GM12878 (cell line): Measurements from ENCODE around the gene MTIF3. TPM values are rescaled to one million over a fixed set of nuclear protein-coding genes. Genes with fewer than 3 reads are reported as not detected.

Experiments
- ATAC-seq: fragments of 200-7000 bp; cut with Tn5 transposase; 3 replicates; pipeline ENCODE4 v1.9.1; 2020; ENCODE audit warnings: mild to moderate bottlenecking, moderate library complexity
- BruUV-seq: library from RNA; stranded (reverse); fragments of 400-500 nt; replicated peaks from 2 replicates; lab custom pipeline; 2021; lab: Mats Ljungman, UMichigan
- CTCF ChIA-PET: fragments of 300-600 bp; sonication (Branson Sonifier 250); formaldehyde crosslinking; extraction: SDS; loops from one replicate; lab custom pipeline; 2021; ENCODE audit warnings: inconsistent platforms; lab: Yijun Ruan, JAX
- POLR2A ChIA-PET: fragments of 350-600 bp; formaldehyde crosslinking; extraction: SDS; loops from one replicate; lab custom pipeline; 2021; ENCODE audit warnings: inconsistent platforms; lab: Charles Lee
- RAD21 ChIA-PET: fragments of 300-600 bp; sonication (Branson Sonifier 250); formaldehyde crosslinking; loops from one replicate; lab custom pipeline; 2023; ENCODE audit warnings: antibody characterized with exemption; ENCODE audit not compliant: unreplicated experiment; lab: Charles Lee
- SMC1A ChIA-PET: fragments of 300-600 bp; sonication (Branson Sonifier 250); formaldehyde crosslinking; loops from one replicate; lab custom pipeline; 2023; ENCODE audit not compliant: unreplicated experiment, uncharacterized antibody; lab: Charles Lee
- DNase-seq: peaks from one replicate; pipeline ENCODE4 v3.0.0-alpha.2; 2011; ENCODE audit warnings: low read depth, low spot score
- FAIRE-seq: peaks from 3 replicates; lab custom pipeline; 2011; peaks lifted over from hg19 to GRCh38; lab: Jason Lieb, UNC
- H2AFZ ChIP-seq: 2 replicates; pipeline ENCODE4 v1.6.0; 2011; ENCODE audit warnings: low read depth, low read length, control low read depth; ENCODE audit not compliant: control insufficient read depth
- H3K27ac ChIP-seq: 2 replicates; pipeline ENCODE4 v1.5.1; 2011; ENCODE audit warnings: control low read depth; ENCODE audit not compliant: control insufficient read depth, insufficient read depth
- H3K27me3 ChIP-seq, 2 experiments: replicated peaks in 1 of 2; 2 replicates each; pipeline versions ENCODE4 v1.6.0 to v1.6.1; 2011; ENCODE audit warnings: low read length in 1 of 2; ENCODE audit not compliant: control insufficient read depth in 2 of 2, insufficient read depth in 2 of 2
- H3K36me3 ChIP-seq, 2 experiments: 2 replicates each; pipeline ENCODE4 v1.5.1; 2011; ENCODE audit warnings: low read length in 1 of 2; ENCODE audit not compliant: control insufficient read depth in 2 of 2, insufficient read depth in 2 of 2
- H3K4me1 ChIP-seq: 2 replicates; pipeline ENCODE4 v1.6.1; 2011; ENCODE audit warnings: mild to moderate bottlenecking, low read length, moderate library complexity, mixed read lengths; ENCODE audit not compliant: control insufficient read depth, insufficient read depth
- H3K4me2 ChIP-seq: 2 replicates; pipeline ENCODE4 v1.6.0; 2011; ENCODE audit warnings: control low read depth; ENCODE audit not compliant: control insufficient read depth, insufficient read depth
- H3K4me3 ChIP-seq: fragments of 200-600 bp; sonication (generic); 2 replicates; pipeline ENCODE4 v1.5.1; 2016
- H3K79me2 ChIP-seq: 2 replicates; pipeline ENCODE4 v1.6.0; 2011; ENCODE audit warnings: low read length; ENCODE audit not compliant: control insufficient read depth, insufficient read depth
- H3K9ac ChIP-seq: 2 replicates; pipeline ENCODE4 v1.8.0; 2011; ENCODE audit warnings: low read length, control low read depth, mixed read lengths; ENCODE audit not compliant: control insufficient read depth, insufficient read depth
- H3K9me3 ChIP-seq: replicated peaks from 3 replicates; pipeline ENCODE4 v1.5.1; 2011; ENCODE audit warnings: mild to moderate bottlenecking, low read length; ENCODE audit not compliant: control insufficient read depth, insufficient read depth
- H4K20me1 ChIP-seq: 2 replicates; pipeline ENCODE4 v1.6.0; 2011; ENCODE audit not compliant: control insufficient read depth, insufficient read depth
- CHD4 ChIP-seq: fragments of 200-600 bp; sonication (generic); IDR thresholded peaks from 2 replicates; pipeline ENCODE4 v1.6.1; 2016; ENCODE audit warnings: mild to moderate bottlenecking
- IRF4 ChIP-seq: IDR thresholded peaks from 2 replicates; pipeline ENCODE4 v1.6.1; 2011; ENCODE audit warnings: low read depth, low read length
- KDM1A ChIP-seq: fragments of 200-600 bp; sonication (generic); IDR thresholded peaks from 2 replicates; pipeline ENCODE4 v1.6.1; 2016; ENCODE audit warnings: borderline replicate concordance
- PML ChIP-seq: IDR thresholded peaks from 2 replicates; pipeline ENCODE4 v1.6.1; 2012; ENCODE audit warnings: low read length, inconsistent platforms
- SRF ChIP-seq, 2 experiments: IDR thresholded peaks; 2 replicates each; pipeline ENCODE4 v1.6.1; 2011; ENCODE audit warnings: low read depth in 2 of 2, low read length in 2 of 2, mild to moderate bottlenecking in 1 of 2, moderate library complexity in 1 of 2
- WGBS: methylation state at CpG from one replicate; pipeline ENCODE4 v1.1.6; 2016; ENCODE audit warnings: low lambda C conversion rate; ENCODE audit not compliant: insufficient replicate concordance, insufficient coverage; ENCODE audit errors: missing lambda C conversion rate; 5-methylcytosine and 5-hydroxymethylcytosine counted together
- in situ Hi-C: fragments of 300-500 bp; cut with MboI; formaldehyde crosslinking; loops from 9 replicates; pipeline ENCODE4 v1.14.3; 2018; ENCODE audit warnings: mixed read lengths
- intact Hi-C: fragments of 100-400 bp; cut with micrococcal nuclease; formaldehyde crosslinking; loops from one replicate; pipeline ENCODE4 v1.14.2; 2022; ENCODE audit not compliant: unreplicated experiment
- polyA plus RNA-seq, 11 experiments: library from polyadenylated mRNA; depleted of rRNA in 4 of 11; unstranded in 6 of 11; stranded (reverse) in 5 of 11; fragments of >200 nt; fragmentation: Nextera tagmentation in 4 of 11; fragmentation: Illumina TruSeq in 1 of 11; extraction: Ambion mirVana in 4 of 11; extraction: Trizol in 1 of 11; gene quantifications; 1 replicate in 1 of 11; 2 replicates in 10 of 11; pipeline versions ENCODE4 v1.2.1 to v1.2.3, GENCODE V29; 2011 to 2016; ENCODE audit warnings: inconsistent platforms in 2 of 11, missing spikeins in 2 of 11, low read depth in 1 of 11
- total RNA-seq, 4 experiments: library from RNA; depleted of rRNA in 3 of 4; stranded (reverse); fragments of >200 nt in 3 of 4; fragmentation: Illumina TruSeq in 1 of 4; extraction: Trizol in 1 of 4; gene quantifications; 2 replicates each; pipeline versions ENCODE4 v1.2.1 to v1.2.3, GENCODE V29; 2013 to 2021
- TF ChIP-seq, protein P1 (sequence below): fragments of 450-650 bp; IDR thresholded peaks from 2 replicates; pipeline ENCODE4 v1.6.1; 2017; ENCODE audit warnings: low read depth, mild to moderate bottlenecking, moderate library complexity
- TF ChIP-seq, protein P2 (sequence below): fragments of 450-650 bp; IDR thresholded peaks from 2 replicates; pipeline ENCODE4 v1.6.1; 2017; ENCODE audit warnings: mild to moderate bottlenecking, moderate library complexity
- TF ChIP-seq, protein P3 (sequence below): fragments of 450-650 bp; IDR thresholded peaks from 2 replicates; pipeline ENCODE4 v1.6.1; 2017; ENCODE audit warnings: mild to moderate bottlenecking

The MTIF3 gene
- total and polyA plus RNA-seq, 10 of the 15 experiments (the other 5 are each of a cell fraction or from before 2014, with no cell fraction given) = 22.4 to 73.9 (median 49.7) TPM

DNA sequence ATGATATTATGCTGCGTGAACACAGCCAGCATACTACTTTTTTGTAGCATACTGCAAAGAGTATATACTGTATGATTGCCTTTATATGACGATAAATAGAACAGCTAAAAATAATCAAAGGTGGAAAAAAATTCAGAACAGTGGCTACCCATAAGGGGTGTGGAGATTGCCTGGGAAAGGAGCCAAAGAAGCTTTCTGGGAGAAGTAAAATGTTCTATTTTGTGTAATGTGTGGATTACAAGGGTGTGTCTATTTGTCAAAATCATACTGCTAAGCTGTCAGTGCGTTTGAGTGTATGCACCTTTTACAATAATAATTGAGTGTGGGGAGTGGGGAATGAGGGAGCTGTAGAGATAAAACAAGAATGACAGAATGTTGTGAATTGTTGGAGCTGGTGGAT is 45.2 kb upstream of the MTIF3 start (continued):
- no peak for TF ChIP-seq PML

DNA sequence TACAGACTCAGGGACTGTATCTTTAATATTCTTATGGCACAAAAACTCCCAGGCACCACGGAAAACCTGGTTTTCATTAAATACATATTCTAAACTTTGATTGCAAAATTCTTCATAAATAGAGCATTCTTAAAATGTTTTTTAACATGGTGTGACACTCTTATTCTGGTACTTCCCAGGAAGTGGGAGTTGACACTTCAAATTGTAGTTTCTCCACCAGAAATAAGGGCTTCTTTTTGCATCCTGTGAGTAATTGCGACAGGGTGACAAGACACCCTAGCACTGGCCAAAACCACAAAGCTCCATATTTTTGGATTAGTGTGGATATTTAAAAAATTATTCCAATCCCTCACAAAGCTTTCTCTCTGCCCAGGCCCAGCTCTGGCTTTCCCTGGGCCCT is 43.6 kb upstream of the MTIF3 start:
- RAD21 ChIA-PET = no interaction called here
- Histone ChIP-seq H3K9ac (no peak overlapping the region), H3K79me2 (no peaks in the 10 kb centered on the region), H3K4me2 (no peak overlapping the region), H3K27ac (no peak overlapping the region)
- BruUV-seq = no TSS peak
- no peak for DNase-seq
- TF ChIP-seq, protein P1, sequence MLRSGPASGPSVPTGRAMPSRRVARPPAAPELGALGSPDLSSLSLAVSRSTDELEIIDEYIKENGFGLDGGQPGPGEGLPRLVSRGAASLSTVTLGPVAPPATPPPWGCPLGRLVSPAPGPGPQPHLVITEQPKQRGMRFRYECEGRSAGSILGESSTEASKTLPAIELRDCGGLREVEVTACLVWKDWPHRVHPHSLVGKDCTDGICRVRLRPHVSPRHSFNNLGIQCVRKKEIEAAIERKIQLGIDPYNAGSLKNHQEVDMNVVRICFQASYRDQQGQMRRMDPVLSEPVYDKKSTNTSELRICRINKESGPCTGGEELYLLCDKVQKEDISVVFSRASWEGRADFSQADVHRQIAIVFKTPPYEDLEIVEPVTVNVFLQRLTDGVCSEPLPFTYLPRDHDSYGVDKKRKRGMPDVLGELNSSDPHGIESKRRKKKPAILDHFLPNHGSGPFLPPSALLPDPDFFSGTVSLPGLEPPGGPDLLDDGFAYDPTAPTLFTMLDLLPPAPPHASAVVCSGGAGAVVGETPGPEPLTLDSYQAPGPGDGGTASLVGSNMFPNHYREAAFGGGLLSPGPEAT = no peak
- TF ChIP-seq, all 136 proteins: peak for 0
- no peak for ATAC-seq
- Histone ChIP-seq H3K27me3 (no peaks in the 10 kb centered on the region), H3K9me3 (no peaks in the 10 kb centered on the region), H4K20me1 (no peaks in the 10 kb centered on the region), H3K36me3 (no peaks in the 10 kb centered on the region), H3K4me3 (no peak overlapping the region), H3K4me1 (no peaks in the 10 kb centered on the region), H2AFZ (no peak overlapping the region)
- intact Hi-C loops = no loop called here
- 95% methylated on average over 2 of the region's 2 CpGs for WGBS
- in situ Hi-C loops = no loop called here
- CTCF ChIA-PET = no interaction called here
- SMC1A ChIA-PET = no interaction called here
- POLR2A ChIA-PET = interaction anchor here (1.0 kb wide), 1 partner anchor 39 kb away, joined by 6 read pairs; no protein-coding TSS in a partner anchor
- no peak for FAIRE-seq

GRCh38 chr13:27489456-27489855 is 39.1 kb upstream of the MTIF3 start:
- ChIA-PET RAD21 (no interaction called here), CTCF (no interaction called here)
- FAIRE-seq = no peak
- TF ChIP-seq, protein P2, sequence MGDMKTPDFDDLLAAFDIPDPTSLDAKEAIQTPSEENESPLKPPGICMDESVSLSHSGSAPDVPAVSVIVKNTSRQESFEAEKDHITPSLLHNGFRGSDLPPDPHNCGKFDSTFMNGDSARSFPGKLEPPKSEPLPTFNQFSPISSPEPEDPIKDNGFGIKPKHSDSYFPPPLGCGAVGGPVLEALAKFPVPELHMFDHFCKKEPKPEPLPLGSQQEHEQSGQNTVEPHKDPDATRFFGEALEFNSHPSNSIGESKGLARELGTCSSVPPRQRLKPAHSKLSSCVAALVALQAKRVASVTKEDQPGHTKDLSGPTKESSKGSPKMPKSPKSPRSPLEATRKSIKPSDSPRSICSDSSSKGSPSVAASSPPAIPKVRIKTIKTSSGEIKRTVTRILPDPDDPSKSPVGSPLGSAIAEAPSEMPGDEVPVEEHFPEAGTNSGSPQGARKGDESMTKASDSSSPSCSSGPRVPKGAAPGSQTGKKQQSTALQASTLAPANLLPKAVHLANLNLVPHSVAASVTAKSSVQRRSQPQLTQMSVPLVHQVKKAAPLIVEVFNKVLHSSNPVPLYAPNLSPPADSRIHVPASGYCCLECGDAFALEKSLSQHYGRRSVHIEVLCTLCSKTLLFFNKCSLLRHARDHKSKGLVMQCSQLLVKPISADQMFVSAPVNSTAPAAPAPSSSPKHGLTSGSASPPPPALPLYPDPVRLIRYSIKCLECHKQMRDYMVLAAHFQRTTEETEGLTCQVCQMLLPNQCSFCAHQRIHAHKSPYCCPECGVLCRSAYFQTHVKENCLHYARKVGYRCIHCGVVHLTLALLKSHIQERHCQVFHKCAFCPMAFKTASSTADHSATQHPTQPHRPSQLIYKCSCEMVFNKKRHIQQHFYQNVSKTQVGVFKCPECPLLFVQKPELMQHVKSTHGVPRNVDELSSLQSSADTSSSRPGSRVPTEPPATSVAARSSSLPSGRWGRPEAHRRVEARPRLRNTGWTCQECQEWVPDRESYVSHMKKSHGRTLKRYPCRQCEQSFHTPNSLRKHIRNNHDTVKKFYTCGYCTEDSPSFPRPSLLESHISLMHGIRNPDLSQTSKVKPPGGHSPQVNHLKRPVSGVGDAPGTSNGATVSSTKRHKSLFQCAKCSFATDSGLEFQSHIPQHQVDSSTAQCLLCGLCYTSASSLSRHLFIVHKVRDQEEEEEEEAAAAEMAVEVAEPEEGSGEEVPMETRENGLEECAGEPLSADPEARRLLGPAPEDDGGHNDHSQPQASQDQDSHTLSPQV = no peak
- TF ChIP-seq CHD4 (no peak), SRF (IDR thresholded peaks at IDR 0.05; ENCODE audit: low read depth in 2 of 2, low read length in 2 of 2) (no peak), IRF4 (no peak), KDM1A (no peak)
- TF ChIP-seq, protein P3, sequence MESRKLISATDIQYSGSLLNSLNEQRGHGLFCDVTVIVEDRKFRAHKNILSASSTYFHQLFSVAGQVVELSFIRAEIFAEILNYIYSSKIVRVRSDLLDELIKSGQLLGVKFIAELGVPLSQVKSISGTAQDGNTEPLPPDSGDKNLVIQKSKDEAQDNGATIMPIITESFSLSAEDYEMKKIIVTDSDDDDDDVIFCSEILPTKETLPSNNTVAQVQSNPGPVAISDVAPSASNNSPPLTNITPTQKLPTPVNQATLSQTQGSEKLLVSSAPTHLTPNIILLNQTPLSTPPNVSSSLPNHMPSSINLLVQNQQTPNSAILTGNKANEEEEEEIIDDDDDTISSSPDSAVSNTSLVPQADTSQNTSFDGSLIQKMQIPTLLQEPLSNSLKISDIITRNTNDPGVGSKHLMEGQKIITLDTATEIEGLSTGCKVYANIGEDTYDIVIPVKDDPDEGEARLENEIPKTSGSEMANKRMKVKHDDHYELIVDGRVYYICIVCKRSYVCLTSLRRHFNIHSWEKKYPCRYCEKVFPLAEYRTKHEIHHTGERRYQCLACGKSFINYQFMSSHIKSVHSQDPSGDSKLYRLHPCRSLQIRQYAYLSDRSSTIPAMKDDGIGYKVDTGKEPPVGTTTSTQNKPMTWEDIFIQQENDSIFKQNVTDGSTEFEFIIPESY = no peak

More at GRCh38 chr13:27489456-27489855, 39.1 kb upstream of the MTIF3 start:
- BruUV-seq = no TSS peak
- H3K27me3 ChIP-seq = no peaks in the 10 kb centered on the region
- H3K9ac ChIP-seq = no peak overlapping the region
- H3K36me3 ChIP-seq = no peaks in the 10 kb centered on the region
- no peaks in the 10 kb centered on the region for H3K9me3 ChIP-seq
- DNase-seq = no peak
- ChIA-PET POLR2A (no interaction called here), SMC1A (no interaction called here)
- no peak overlapping the region for H3K4me3 ChIP-seq
- no peak overlapping the region for H3K27ac ChIP-seq
- no peak for ATAC-seq
- no peaks in the 10 kb centered on the region for H3K79me2 ChIP-seq
- WGBS = 85% methylated on average over 1 of the region's 1 CpG
- no peaks in the 10 kb centered on the region for H3K4me1 ChIP-seq
- no peaks in the 10 kb centered on the region for H4K20me1 ChIP-seq
- H2AFZ ChIP-seq = no peak overlapping the region
- in situ Hi-C loops (no loop called here), intact Hi-C loops (no loop called here)
- H3K4me2 ChIP-seq = no peak overlapping the region
